ENCODE results near the gene LAMTOR2. TPM values are rescaled to one million over a fixed set of nuclear protein-coding genes. Genes with fewer than 3 reads are reported as not detected.

The LAMTOR2 gene
- total RNA-seq, 1 experiment from 2014 or later = 50.6 TPM

DNA sequence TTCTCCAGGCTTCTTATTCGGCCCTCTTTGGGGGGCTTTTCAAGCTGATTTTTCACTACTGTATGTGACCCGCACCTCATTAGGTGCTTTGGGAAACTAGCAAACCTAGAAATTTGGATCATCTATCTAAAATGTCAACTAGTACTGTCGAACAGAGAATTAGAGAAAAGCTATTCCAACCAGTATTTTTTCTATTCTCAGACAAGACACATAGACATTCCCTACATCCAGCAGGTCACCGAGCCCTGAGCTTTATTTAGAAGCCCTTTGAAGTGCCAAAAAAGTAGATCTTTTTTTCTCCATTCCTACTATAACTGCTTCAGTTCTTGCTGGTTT, 33.5 kb upstream of the LAMTOR2 start:
- Mint-ChIP-seq H3K27me3 (ENCODE audit: low read depth) (peaks cover 32% of the 10 kb centered on the region), H3K27ac (no peak overlapping the region), H3K36me3 (ENCODE audit: insufficient read depth in 1 of 3, low read depth in 3 of 3) (peaks cover 27 to 41% (median 37%) of the 10 kb centered on the region in 3 experiments; a peak in 6 of 7 replicates), H3K4me1 (peaks cover 13% of the 10 kb centered on the region in 2 experiments), H3K9me3 (no peaks in the 10 kb centered on the region), H3K4me3 (peak overlapping the region; percentile 91 to 96)
- Histone ChIP-seq H2AFZ (ENCODE audit: low read length) (no peak overlapping the region), H4K8ac (replicated peaks; ENCODE audit: insufficient read length, low read depth, low read length) (no peak overlapping the region), H3K9me3 (ENCODE audit: control insufficient read depth, low read depth, low read length) (no peaks in the 10 kb centered on the region), H3K79me2 (ENCODE audit: insufficient read depth, low read length) (peaks cover 8% of the 10 kb centered on the region; the same call in 1 of the 2 replicates), H3K4me2 (ENCODE audit: insufficient read depth, insufficient read length, low read length) (peak overlapping the region; percentile 78), H2BK20ac (ENCODE audit: low read depth, low read length, poor library complexity, severe bottlenecking) (no peak overlapping the region), H2BK120ac (ENCODE audit: low read depth, low read length, poor library complexity, severe bottlenecking) (no peak overlapping the region), H2BK5ac (ENCODE audit: insufficient read length, low read length) (no peak overlapping the region), H3K27ac (ENCODE audit: insufficient read length, low read depth, low read length) (no peak overlapping the region), H3K23me2 (ENCODE audit: insufficient read length, low read depth, low read length, poor library complexity, severe bottlenecking) (peaks cover 7% of the 10 kb centered on the region), H3K4ac (ENCODE audit: low read depth, low read length) (no peak overlapping the region), H4K20me1 (ENCODE audit: control insufficient read depth, insufficient read depth, insufficient read length) (no peaks in the 10 kb centered on the region), H4K5ac (ENCODE audit: insufficient read length, low read depth, low read length) (no peak overlapping the region), H3K27me3 (ENCODE audit: insufficient read depth, low read length) (no peaks in the 10 kb centered on the region; the same call in 1 of the 2 replicates), H3T11ph (ENCODE audit: low read length) (no peak overlapping the region), H4K91ac (ENCODE audit: insufficient read length, low read depth, low read length) (no peak overlapping the region), H2AK5ac (ENCODE audit: insufficient read length, low read length) (no peak overlapping the region), H2BK12ac (ENCODE audit: insufficient read length, low read depth, low read length) (no peak overlapping the region), H3K9ac (ENCODE audit: extremely low read depth, insufficient read length, low read length) (no peak overlapping the region), H3K56ac (ENCODE audit: insufficient read length, low read depth, low read length) (no peak overlapping the region), H3K18ac (ENCODE audit: insufficient read length, low read depth, low read length) (no peak overlapping the region), H3K14ac (ENCODE audit: insufficient read depth, low read length) (no peak overlapping the region), H2BK15ac (ENCODE audit: low read depth, low read length) (no peak overlapping the region), H3K23ac (ENCODE audit: insufficient read length, low read depth, low read length) (no peak overlapping the region), H3K79me1 (ENCODE audit: insufficient read depth, low read depth, low read length, poor library complexity, severe bottlenecking) (peaks cover 6% of the 10 kb centered on the region), H3K4me1 (ENCODE audit: insufficient read depth, low read length) (peaks cover 2% of the 10 kb centered on the region; the same call in 1 of the 2 replicates)
- DNase-seq = no peak
- TF ChIP-seq CTCF (conservative IDR thresholded peaks at IDR 0.05) = no peak
- no CpG with 5 or more reads among the region's 4 CpGs for WGBS (ENCODE audit: extremely low coverage, insufficient read length, low lambda C conversion rate)

Data from H9 (cell line).